Measurements from ENCODE around the gene LCNL1.

The LCNL1 gene

DNA sequence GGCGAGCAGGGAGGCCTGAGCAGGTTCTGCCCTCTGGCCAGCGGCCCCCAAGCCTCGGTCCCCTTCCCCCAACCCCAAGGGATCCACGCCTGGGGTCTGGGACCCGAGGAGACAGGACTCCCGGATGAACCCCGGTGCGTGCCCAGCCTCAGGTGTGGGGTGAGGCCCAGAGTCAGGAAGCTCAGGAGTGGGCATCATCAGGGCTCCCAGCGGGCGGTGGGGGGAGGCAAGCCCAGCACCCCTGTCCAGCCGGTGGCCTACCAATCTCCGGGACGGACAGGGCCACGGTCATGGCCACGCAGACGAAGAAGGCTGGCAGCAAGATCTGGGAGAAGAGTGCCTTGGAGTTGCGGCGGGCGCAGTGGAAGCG lies 30.8 kb downstream of the LCNL1 start:
- DNase-seq (ENCODE audit: low read depth): no peak
- H3K4me3 ChIP-seq (ENCODE audit: low read depth, low read length): no peak overlapping the region
- TF ChIP-seq CTCF (IDR thresholded peaks at IDR 0.05; ENCODE audit: low read depth, low read length, missing control alignments): no peak

GRCh38 chr9:137014166-137014565 lies 31.4 kb downstream of the LCNL1 start:
- no peak for TF ChIP-seq CTCF (IDR thresholded peaks at IDR 0.05; ENCODE audit: low read depth, low read length, missing control alignments)
- no peak overlapping the region for H3K4me3 ChIP-seq (ENCODE audit: low read depth, low read length)
- DNase-seq (ENCODE audit: low read depth): no peak

DNA sequence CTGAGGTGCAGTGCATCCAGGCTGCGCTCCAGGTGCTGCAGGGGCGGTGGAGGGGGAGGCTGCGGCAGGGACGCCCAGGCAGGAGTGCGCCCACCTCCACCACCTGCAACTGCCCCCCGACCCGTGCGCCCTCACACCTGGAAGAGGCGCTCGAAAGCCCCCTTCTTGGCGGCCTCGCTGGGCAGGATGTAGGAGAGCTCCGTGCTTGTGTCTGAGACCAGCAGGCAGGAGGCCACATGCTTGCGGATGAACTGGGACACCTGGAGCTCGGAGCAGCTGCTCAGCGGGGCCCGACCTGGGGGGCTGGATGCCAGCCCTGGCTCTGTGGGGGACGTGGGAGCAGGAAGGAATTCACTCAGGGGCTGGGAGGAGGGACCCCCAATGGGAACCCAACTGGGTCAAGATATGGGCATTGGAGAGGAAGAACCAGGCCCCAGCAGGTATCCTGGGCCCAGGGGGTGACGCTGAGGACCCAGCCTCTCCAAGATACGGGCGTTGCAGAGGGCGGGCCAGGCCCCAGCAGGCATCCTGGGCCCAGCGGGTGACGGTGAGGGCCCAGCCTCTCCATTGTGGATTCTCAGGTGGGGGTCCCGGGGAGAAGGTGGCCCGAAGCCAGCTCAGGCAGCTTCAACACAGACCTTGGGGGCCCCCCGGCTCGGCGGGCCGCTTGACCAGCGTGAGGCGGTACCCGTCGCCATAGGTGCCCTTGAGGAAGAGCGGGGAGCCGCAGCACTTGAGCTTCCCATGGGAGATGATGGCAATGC lies 32.2 kb downstream of the LCNL1 start:
- no peak for TF ChIP-seq CTCF (IDR thresholded peaks at IDR 0.05; ENCODE audit: low read depth, low read length, missing control alignments)
- DNase-seq (ENCODE audit: low read depth): no peak
- H3K4me3 ChIP-seq (ENCODE audit: low read depth, low read length): no peak overlapping the region

DNA sequence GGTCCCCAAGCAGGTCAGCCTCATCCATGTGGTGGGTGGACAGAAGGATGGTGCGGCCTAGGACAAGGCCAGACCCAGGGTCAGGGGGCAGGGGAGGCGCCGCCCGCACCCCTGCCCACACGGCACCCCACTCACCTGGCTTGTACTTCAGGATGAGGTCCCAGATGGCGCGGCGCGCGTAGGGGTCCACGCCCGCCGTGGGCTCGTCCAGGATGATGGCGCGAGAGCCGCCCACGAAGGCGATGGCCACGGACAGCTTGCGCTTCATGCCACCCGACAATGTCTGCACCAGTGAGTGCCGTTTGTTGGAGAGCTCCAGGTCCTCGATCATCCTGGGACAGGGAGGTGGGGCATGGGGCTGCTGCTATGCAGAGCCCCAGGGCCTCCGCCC lies 32.7 kb downstream of the LCNL1 start:
- H3K4me3 ChIP-seq (ENCODE audit: low read depth, low read length): no peak overlapping the region
- TF ChIP-seq CTCF (IDR thresholded peaks at IDR 0.05; ENCODE audit: low read depth, low read length, missing control alignments): no peak
- DNase-seq (ENCODE audit: low read depth): no peak

GRCh38 chr9:137015976-137016375 lies 33.2 kb downstream of the LCNL1 start:
- TF ChIP-seq CTCF (IDR thresholded peaks at IDR 0.05; ENCODE audit: low read depth, low read length, missing control alignments): no peak
- no peak overlapping the region for H3K4me3 ChIP-seq (ENCODE audit: low read depth, low read length)
- no peak for DNase-seq (ENCODE audit: low read depth)

GRCh38 chr9:137016436-137016835 lies 33.6 kb downstream of the LCNL1 start:
- no peak for DNase-seq (ENCODE audit: low read depth)
- no peak for TF ChIP-seq CTCF (IDR thresholded peaks at IDR 0.05; ENCODE audit: low read depth, low read length, missing control alignments)

GRCh38 chr9:137017071-137017470 lies 34.3 kb downstream of the LCNL1 start:
- no peak for DNase-seq (ENCODE audit: low read depth)
- no peak for TF ChIP-seq CTCF (IDR thresholded peaks at IDR 0.05; ENCODE audit: low read depth, low read length, missing control alignments)
- no peak overlapping the region for H3K4me3 ChIP-seq (ENCODE audit: low read depth, low read length)

More at GRCh38 chr9:137016436-137016835, 33.6 kb downstream of the LCNL1 start:
- H3K4me3 ChIP-seq (ENCODE audit: low read depth, low read length): no peak overlapping the region
